ENCODE measurements around the gene EXOC3L1. TPM values are rescaled to one million over a fixed set of nuclear protein-coding genes. Genes with fewer than 3 reads are reported as not detected.

Gene EXOC3L1
- total RNA-seq, 4 donors from 2014 or later, result 0.20 to 2.3 (median 0.88) TPM

DNA sequence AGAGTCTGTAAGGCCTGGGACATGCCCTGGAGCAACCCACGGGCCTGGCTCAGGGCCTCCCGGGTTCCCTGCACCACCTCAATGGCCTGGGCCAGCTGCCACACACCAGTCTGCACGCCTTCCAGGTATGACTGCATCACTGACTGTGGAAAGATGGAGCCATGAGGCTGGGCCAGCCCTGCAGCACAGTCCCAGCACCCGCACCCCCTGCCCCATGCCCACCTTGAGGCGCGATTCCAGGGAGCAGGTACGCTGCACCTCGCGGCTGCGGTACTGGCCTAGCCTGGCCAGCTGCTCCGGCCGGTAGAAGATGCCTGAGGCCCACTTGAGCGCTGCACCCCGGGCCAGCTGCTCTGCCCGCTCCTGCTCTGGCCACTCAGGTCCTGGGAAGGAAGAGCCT is 1.1 kb downstream of the EXOC3L1 start:
- no peak for DNase-seq
- H3K4me1 ChIP-seq, result peaks cover 36 to 43% of the 10 kb centered on the region in 2 donors

DNA sequence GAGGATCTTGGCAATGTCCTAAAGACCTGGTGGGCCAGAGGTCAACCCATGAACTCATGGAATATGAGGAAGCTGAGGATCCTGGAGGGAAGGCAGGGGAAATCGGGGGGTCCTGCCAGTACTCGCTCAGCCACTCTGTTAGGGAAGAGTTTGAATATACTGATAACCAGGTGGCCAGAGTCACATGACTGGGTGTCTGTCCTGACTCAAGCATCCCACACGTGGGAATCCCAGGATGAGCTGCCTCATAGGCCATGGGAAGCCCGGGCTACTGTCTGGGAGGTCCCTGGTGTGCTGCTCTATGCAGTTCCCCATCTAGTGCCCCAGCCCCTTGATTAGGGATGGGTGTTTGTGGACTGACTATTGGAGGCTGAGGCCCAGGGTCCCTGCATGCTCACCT is 1.6 kb downstream of the EXOC3L1 start:
- Histone ChIP-seq H3K27me3 (no peaks in the 10 kb centered on the region), H3K9me3 (no peaks in the 10 kb centered on the region), H3K36me3 (no peaks in the 10 kb centered on the region), H3K4me3 (no peak overlapping the region), H3K4me1 (peaks cover 31 to 40% of the 10 kb centered on the region in 2 donors), H3K27ac (no peak overlapping the region)
- TF ChIP-seq, protein P1, sequence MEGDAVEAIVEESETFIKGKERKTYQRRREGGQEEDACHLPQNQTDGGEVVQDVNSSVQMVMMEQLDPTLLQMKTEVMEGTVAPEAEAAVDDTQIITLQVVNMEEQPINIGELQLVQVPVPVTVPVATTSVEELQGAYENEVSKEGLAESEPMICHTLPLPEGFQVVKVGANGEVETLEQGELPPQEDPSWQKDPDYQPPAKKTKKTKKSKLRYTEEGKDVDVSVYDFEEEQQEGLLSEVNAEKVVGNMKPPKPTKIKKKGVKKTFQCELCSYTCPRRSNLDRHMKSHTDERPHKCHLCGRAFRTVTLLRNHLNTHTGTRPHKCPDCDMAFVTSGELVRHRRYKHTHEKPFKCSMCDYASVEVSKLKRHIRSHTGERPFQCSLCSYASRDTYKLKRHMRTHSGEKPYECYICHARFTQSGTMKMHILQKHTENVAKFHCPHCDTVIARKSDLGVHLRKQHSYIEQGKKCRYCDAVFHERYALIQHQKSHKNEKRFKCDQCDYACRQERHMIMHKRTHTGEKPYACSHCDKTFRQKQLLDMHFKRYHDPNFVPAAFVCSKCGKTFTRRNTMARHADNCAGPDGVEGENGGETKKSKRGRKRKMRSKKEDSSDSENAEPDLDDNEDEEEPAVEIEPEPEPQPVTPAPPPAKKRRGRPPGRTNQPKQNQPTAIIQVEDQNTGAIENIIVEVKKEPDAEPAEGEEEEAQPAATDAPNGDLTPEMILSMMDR (IDR thresholded peaks at IDR 0.05 in 4 of 5, conservative IDR thresholded peaks at IDR 0.05 in 1 of 5), result no peak
- no peak for TF ChIP-seq POLR2A (IDR thresholded peaks at IDR 0.05)
- in situ Hi-C loops (cut with MboI; ENCODE audit: low sequenced_read_pairs in 4 of 4) (no loop called here), intact Hi-C loops (cut with DNase I; ENCODE audit: low total_unique reads) (no loop called here)
- no peak for DNase-seq
- no peak for ATAC-seq

More for the DNA sequence above, 1.1 kb downstream of the EXOC3L1 start:
- H3K27ac ChIP-seq, result no peak overlapping the region
- H3K36me3 ChIP-seq, result peaks cover 0 to 3% of the 10 kb centered on the region in 2 donors
- intact Hi-C loops (cut with DNase I; ENCODE audit: low total_unique reads) (no loop called here), in situ Hi-C loops (cut with MboI; ENCODE audit: low sequenced_read_pairs in 4 of 4) (no loop called here)
- H3K4me3 ChIP-seq, result no peak overlapping the region
- no peak for TF ChIP-seq POLR2A (IDR thresholded peaks at IDR 0.05)
- TF ChIP-seq, protein P1 (IDR thresholded peaks at IDR 0.05 in 4 of 5, conservative IDR thresholded peaks at IDR 0.05 in 1 of 5), result no peak
- no peak for ATAC-seq
- no peaks in the 10 kb centered on the region for H3K9me3 ChIP-seq
- no peaks in the 10 kb centered on the region for H3K27me3 ChIP-seq

DNA sequence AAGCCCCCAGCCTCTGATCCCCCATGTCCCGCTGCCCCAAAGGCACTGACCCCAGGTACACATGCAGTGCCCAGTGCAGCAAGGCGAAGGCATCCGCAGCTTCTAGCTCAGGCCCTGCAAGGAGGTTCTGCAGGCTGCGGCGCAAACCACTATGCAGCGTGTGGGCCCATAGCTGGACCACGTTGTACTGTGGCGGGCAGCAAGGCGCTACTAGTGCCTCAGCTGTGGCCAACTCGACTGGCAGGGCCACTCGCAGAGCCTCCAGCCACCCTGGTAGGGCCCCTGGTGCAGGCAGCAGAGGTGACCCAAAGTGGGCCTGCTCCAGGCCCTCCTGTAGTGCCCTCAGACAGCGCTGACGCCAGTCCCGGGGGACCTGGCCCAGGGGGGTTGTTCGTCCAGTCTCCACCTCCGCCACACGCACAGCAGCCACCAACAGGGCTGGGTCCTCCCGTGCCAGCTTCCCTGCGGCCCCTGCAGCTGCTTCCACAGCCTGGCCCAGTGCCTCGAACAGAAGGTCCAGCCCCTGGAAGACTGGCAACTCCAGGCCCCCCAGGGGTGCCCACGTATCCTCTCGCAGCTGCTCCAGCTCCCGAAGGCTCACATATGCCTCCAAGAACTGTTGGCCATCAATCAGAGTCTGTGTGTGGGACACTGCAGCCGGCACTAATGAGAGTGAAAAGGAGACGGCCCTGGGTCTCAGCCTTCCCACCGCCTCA is 2.6 kb downstream of the EXOC3L1 start:
- TF ChIP-seq, protein P1 (IDR thresholded peaks at IDR 0.05 in 4 of 5, conservative IDR thresholded peaks at IDR 0.05 in 1 of 5), result no peak
- no peak for TF ChIP-seq POLR2A (IDR thresholded peaks at IDR 0.05)
- Histone ChIP-seq H3K36me3 (no peaks in the 10 kb centered on the region), H3K27me3 (no peaks in the 10 kb centered on the region), H3K4me3 (no peak overlapping the region), H3K27ac (no peak overlapping the region), H3K9me3 (no peaks in the 10 kb centered on the region), H3K4me1 (peaks cover 22 to 41% of the 10 kb centered on the region in 2 donors)
- in situ Hi-C loops (cut with MboI; ENCODE audit: low sequenced_read_pairs in 4 of 4) (no loop called here), intact Hi-C loops (cut with DNase I; ENCODE audit: low total_unique reads) (no loop called here)
- no peak for DNase-seq
- ATAC-seq, result no peak

DNA sequence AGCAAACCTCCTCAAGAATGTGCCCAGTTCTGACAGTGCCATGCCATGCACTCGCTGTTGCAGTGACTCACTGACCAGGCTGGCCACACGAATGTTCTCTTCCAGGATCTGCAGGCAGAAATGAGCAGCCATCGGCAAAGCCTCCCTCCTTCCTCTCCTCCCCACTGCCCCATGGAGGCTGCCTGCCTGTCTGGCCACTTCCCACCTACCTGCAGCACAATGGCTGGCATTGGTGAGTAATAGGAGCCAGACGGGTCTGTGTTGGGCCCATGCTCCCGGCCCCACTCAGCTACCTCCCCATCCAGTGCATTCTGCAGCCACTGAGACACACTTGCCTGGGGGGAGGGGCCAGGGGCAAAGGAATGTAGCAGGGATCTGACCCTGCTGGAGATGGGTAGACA is 3.4 kb downstream of the EXOC3L1 start:
- no peak overlapping the region for H3K27ac ChIP-seq
- peaks cover 20 to 41% of the 10 kb centered on the region in 2 donors for H3K4me1 ChIP-seq
- no peaks in the 10 kb centered on the region for H3K9me3 ChIP-seq
- TF ChIP-seq, protein P1 (IDR thresholded peaks at IDR 0.05 in 4 of 5, conservative IDR thresholded peaks at IDR 0.05 in 1 of 5), result no peak
- no peak for TF ChIP-seq POLR2A (IDR thresholded peaks at IDR 0.05)
- H3K36me3 ChIP-seq, result no peaks in the 10 kb centered on the region
- DNase-seq (no peak), ATAC-seq (no peak)
- H3K27me3 ChIP-seq, result no peaks in the 10 kb centered on the region
- intact Hi-C loops (cut with DNase I; ENCODE audit: low total_unique reads) (no loop called here), in situ Hi-C loops (cut with MboI; ENCODE audit: low sequenced_read_pairs in 4 of 4) (no loop called here)
- H3K4me3 ChIP-seq, result no peak overlapping the region

Data from gastrocnemius medialis (tissue), 4 donors.